Testis (tissue), 3 donors: ENCODE measurements around the gene UPF3A. TPM values are rescaled to one million over a fixed set of nuclear protein-coding genes. Genes with fewer than 3 reads are reported as not detected.

Experiments used
- DNase-seq: peaks from one replicate; pipeline ENCODE4 v3.0.0-alpha.2; 2019
- H3K27ac ChIP-seq, 2 donors: fragments of 200-600 bp; sonication (generic); one replicate each; pipeline ENCODE4 v1.5.1; 2019
- H3K27me3 ChIP-seq: fragments of 200-600 bp; sonication (generic); one replicate; pipeline ENCODE4 v1.5.1; 2019
- H3K36me3 ChIP-seq: fragments of 200-600 bp; sonication (generic); one replicate; pipeline ENCODE4 v1.5.1; 2017; ENCODE audit warnings: low read depth; ENCODE audit errors: missing control alignments
- H3K4me1 ChIP-seq: fragments of 200-600 bp; sonication (generic); one replicate; pipeline ENCODE4 v1.5.1; 2019
- H3K4me3 ChIP-seq, 2 donors: fragments of 200-600 bp; sonication (generic); one replicate each; pipeline ENCODE4 v1.5.1; 2017 to 2019
- H3K9me3 ChIP-seq: fragments of 200-600 bp; sonication (generic); one replicate; pipeline ENCODE4 v1.5.1; 2017
- POLR2A ChIP-seq: fragments of 450-650 bp; IDR thresholded peaks from one replicate; pipeline ENCODE4 v1.6.1; 2017; ENCODE audit warnings: antibody characterized with exemption, mild to moderate bottlenecking, moderate library complexity
- WGBS, 2 donors: methylation state at CpG; one replicate each; pipeline ENCODE4 v1.1.5; 2018; 5-methylcytosine and 5-hydroxymethylcytosine counted together
- intact Hi-C: fragments of 100-400 bp; cut with DNase I; formaldehyde crosslinking; loops from one replicate; pipeline ENCODE4 v1.15.1; 2023; ENCODE audit warnings: low total_unique reads
- polyA plus RNA-seq: library from polyadenylated mRNA; stranded (reverse); fragments of 350-450 nt; fragmentation: Illumina TruSeq; extraction: RNeasy Lipid Tissue Mini Kit (QIAGEN cat#74804); gene quantifications from one replicate; pipeline ENCODE4 v1.2.3, GENCODE V29; 2014; ENCODE audit warnings: low read depth, low replicate concordance; ENCODE audit not compliant: insufficient read depth
- total RNA-seq, 2 donors: library from RNA; depleted of rRNA; stranded (reverse); fragments of >200 nt; gene quantifications; one replicate each; pipeline ENCODE4 v1.2.3, GENCODE V29; 2016
- TF ChIP-seq, protein P1 (sequence below), 3 experiments: fragments of 450-650 bp in 2 of 3; fragments of 200-600 bp in 1 of 3; sonication (generic) in 1 of 3; IDR thresholded peaks; one replicate each; pipeline ENCODE4 v1.5.1; 2016 to 2019; ENCODE audit warnings: antibody characterized with exemption in 3 of 3, mild to moderate bottlenecking in 2 of 3, moderate library complexity in 1 of 3

UPF3A gene
- total and polyA plus RNA-seq, 3 donors from 2014 or later = 88.0 to 112 (median 96.7) TPM

- Histone ChIP-seq H3K4me3 (no peak overlapping the region), H3K27me3 (no peaks in the 10 kb centered on the region), H3K4me1 (no peaks in the 10 kb centered on the region), H3K27ac (no peak overlapping the region), H3K36me3 (no peaks in the 10 kb centered on the region), H3K9me3 (no peaks in the 10 kb centered on the region)
- WGBS, 2 donors = 91% methylated on average over 10 of the region's 10 CpGs
- intact Hi-C loops = no loop called here
- DNase-seq = no peak
- TF ChIP-seq POLR2A = no peak
- TF ChIP-seq, protein P1, sequence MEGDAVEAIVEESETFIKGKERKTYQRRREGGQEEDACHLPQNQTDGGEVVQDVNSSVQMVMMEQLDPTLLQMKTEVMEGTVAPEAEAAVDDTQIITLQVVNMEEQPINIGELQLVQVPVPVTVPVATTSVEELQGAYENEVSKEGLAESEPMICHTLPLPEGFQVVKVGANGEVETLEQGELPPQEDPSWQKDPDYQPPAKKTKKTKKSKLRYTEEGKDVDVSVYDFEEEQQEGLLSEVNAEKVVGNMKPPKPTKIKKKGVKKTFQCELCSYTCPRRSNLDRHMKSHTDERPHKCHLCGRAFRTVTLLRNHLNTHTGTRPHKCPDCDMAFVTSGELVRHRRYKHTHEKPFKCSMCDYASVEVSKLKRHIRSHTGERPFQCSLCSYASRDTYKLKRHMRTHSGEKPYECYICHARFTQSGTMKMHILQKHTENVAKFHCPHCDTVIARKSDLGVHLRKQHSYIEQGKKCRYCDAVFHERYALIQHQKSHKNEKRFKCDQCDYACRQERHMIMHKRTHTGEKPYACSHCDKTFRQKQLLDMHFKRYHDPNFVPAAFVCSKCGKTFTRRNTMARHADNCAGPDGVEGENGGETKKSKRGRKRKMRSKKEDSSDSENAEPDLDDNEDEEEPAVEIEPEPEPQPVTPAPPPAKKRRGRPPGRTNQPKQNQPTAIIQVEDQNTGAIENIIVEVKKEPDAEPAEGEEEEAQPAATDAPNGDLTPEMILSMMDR (IDR thresholded peaks at IDR 0.05) = no peak
Observed at GRCh38 chr13:114296448-114296847, 15.0 kb downstream of the UPF3A start.

DNA sequence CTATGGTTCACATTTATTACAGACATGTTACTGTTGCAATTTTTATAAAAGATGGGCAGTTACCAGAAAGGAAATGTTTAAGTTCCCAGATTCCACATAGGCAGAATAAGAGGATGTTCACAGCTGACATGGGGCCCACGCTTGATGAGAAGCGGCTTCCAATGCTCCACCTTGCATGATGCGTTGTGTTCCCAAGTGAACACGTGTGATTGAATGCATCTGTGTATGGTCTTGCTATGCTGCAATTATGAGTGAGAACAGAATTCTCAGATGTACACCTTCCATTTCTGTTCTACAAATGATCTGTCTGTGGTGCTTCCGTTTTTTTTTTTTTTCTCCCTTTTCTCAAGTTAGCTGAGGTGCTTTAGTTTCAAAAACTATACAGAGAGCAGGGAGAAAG is 15.5 kb downstream of the UPF3A start:
- Histone ChIP-seq H3K4me3 (no peak overlapping the region), H3K4me1 (no peaks in the 10 kb centered on the region), H3K27ac (no peak overlapping the region), H3K9me3 (no peaks in the 10 kb centered on the region), H3K27me3 (no peaks in the 10 kb centered on the region), H3K36me3 (no peaks in the 10 kb centered on the region)
- TF ChIP-seq POLR2A = no peak
- TF ChIP-seq, protein P1 (IDR thresholded peaks at IDR 0.05) = no peak
- intact Hi-C loops = no loop called here
- DNase-seq = no peak
- 87 to 92% methylated on average over 5 of the region's 5 CpGs for WGBS, 2 donors

DNA sequence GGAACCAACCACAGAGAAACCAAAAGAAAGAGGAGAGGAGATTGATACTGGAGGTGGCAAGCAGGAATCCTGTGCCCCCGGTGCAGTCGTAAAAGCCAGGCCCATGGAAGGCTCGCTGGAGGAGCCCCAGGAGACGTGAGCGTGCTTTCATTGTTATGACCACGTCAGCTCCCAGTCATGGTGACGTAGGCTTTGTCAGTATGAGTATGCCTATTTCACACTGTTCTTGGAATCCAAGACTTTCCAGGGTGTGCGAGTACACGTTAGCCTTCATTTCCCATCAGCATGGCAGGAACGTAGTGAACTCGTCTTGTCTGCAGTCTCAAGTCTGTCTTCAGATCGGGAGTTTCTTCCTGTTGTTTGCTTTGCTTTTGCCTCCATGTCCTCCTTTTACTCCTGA is 17.5 kb downstream of the UPF3A start:
- Histone ChIP-seq H3K27ac (no peak overlapping the region), H3K4me3 (no peak overlapping the region), H3K27me3 (no peaks in the 10 kb centered on the region), H3K4me1 (no peaks in the 10 kb centered on the region), H3K9me3 (no peaks in the 10 kb centered on the region), H3K36me3 (no peaks in the 10 kb centered on the region)
- intact Hi-C loops = no loop called here
- WGBS, 2 donors = 85 to 88% methylated on average over 12 of the region's 12 CpGs
- no peak for DNase-seq
- TF ChIP-seq, protein P1 (IDR thresholded peaks at IDR 0.05) = no peak
- TF ChIP-seq POLR2A = no peak

DNA sequence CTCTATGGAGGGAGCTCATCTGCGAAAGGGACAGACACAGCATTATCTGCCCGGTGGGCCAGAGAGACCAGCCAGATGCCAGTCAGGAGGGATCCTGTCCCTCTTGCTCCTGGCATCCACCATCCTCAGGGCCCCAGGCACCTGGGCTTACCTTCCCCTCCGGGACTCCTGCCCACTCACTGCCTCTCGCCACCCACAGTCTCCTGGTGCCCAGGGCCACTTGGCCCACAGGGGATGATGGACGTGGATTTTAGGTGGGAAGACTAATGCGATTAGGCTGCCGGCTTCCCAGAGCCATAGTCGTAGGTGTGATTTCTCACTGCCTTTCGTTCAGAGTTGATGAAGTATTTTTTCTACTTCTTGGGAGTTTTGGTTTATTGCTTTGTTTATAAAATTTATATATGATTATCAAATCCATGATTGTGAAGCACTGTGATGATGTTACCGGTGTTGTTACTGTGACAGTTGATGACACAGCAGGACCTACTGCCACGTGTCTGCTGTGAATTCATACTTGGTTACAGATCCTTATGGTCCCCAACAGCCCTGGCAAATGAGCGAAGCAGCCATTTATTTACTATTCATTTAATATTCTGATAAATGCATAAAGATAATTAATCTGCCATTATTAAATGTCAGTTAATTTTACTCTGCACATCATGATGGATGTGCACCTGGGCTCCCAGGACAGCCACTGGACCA is 18.4 kb downstream of the UPF3A start:
- DNase-seq = no peak
- Histone ChIP-seq H3K4me1 (no peaks in the 10 kb centered on the region), H3K27me3 (no peaks in the 10 kb centered on the region), H3K36me3 (no peaks in the 10 kb centered on the region), H3K9me3 (no peaks in the 10 kb centered on the region), H3K4me3 (no peak overlapping the region), H3K27ac (no peak overlapping the region)
- intact Hi-C loops = no loop called here
- no peak for TF ChIP-seq POLR2A
- TF ChIP-seq, protein P1 (IDR thresholded peaks at IDR 0.05) = no peak
- WGBS, 2 donors = 94 to 95% methylated on average over 12 of the region's 12 CpGs
